ENCODE data around the gene SPTLC3.
A peak's percentile ranks its signal among the peaks of the same experiment; 100 is the strongest.

The SPTLC3 gene

GRCh38 chr20:13105864-13106457 is 97.2 kb downstream of the SPTLC3 start:
- no peaks in the 10 kb centered on the region for H3K27me3 ChIP-seq (ENCODE audit: insufficient read depth, poor library complexity, severe bottlenecking)
- no peak for TF ChIP-seq REST (IDR thresholded peaks at IDR 0.05; ENCODE audit: insufficient replicate concordance, low read depth)
- TF ChIP-seq, protein P1, sequence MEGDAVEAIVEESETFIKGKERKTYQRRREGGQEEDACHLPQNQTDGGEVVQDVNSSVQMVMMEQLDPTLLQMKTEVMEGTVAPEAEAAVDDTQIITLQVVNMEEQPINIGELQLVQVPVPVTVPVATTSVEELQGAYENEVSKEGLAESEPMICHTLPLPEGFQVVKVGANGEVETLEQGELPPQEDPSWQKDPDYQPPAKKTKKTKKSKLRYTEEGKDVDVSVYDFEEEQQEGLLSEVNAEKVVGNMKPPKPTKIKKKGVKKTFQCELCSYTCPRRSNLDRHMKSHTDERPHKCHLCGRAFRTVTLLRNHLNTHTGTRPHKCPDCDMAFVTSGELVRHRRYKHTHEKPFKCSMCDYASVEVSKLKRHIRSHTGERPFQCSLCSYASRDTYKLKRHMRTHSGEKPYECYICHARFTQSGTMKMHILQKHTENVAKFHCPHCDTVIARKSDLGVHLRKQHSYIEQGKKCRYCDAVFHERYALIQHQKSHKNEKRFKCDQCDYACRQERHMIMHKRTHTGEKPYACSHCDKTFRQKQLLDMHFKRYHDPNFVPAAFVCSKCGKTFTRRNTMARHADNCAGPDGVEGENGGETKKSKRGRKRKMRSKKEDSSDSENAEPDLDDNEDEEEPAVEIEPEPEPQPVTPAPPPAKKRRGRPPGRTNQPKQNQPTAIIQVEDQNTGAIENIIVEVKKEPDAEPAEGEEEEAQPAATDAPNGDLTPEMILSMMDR (IDR thresholded peaks at IDR 0.05; ENCODE audit: insufficient read depth, low read length), result peak; percentile 54
- DNase-seq (ENCODE audit: low read depth in 1 of 2, low spot score in 1 of 2), result no peak
- H3K4me3 ChIP-seq (replicated peaks; ENCODE audit: insufficient read depth, low read length), result no peak overlapping the region
- no peak overlapping the region for H3K27ac ChIP-seq (replicated peaks)

GRCh38 chr20:13109658-13110057 is 100.9 kb downstream of the SPTLC3 start:
- no peak for TF ChIP-seq REST (IDR thresholded peaks at IDR 0.05; ENCODE audit: insufficient replicate concordance, low read depth)
- TF ChIP-seq POLR2AphosphoS5 (IDR thresholded peaks at IDR 0.05; ENCODE audit: low read depth), result no peak
- no peak for TF ChIP-seq GABPA (IDR thresholded peaks at IDR 0.05; ENCODE audit: low read depth)
- TF ChIP-seq, protein P1 (IDR thresholded peaks at IDR 0.05; ENCODE audit: insufficient read depth, low read length), result no peak
- H3K27ac ChIP-seq (replicated peaks), result no peak overlapping the region
- no peak overlapping the region for H3K4me3 ChIP-seq (replicated peaks; ENCODE audit: insufficient read depth, low read length)
- no peak for DNase-seq (ENCODE audit: low read depth in 1 of 2, low spot score in 1 of 2)
- no peaks in the 10 kb centered on the region for H3K27me3 ChIP-seq (ENCODE audit: insufficient read depth, poor library complexity, severe bottlenecking)

DNA sequence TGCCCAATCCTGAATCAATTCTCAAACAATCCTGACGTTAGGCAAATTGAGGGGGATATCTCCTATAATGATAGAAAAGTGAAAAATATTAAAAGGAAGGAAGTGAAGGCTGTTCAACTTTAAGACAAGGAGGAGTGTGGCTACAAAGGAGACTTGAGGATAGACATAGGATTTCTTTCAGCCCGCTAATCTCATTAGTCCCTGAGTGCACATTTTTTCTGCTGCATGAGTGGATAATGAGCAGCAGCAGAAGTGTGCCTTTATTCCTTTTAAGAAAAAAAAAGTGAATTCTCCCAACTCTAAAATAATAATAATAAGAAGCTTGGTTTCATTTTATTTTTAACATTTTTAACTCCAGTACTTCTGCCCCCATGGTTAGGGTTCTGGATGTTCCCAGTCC is 102.0 kb downstream of the SPTLC3 start:
- TF ChIP-seq, protein P1 (IDR thresholded peaks at IDR 0.05; ENCODE audit: insufficient read depth, low read length), result no peak
- TF ChIP-seq GABPA (IDR thresholded peaks at IDR 0.05; ENCODE audit: low read depth) (no peak), REST (IDR thresholded peaks at IDR 0.05; ENCODE audit: insufficient replicate concordance, low read depth) (no peak), SPI1 (IDR thresholded peaks at IDR 0.05; ENCODE audit: borderline replicate concordance, low read depth) (no peak), POLR2AphosphoS5 (IDR thresholded peaks at IDR 0.05; ENCODE audit: low read depth) (no peak)
- DNase-seq (ENCODE audit: low read depth in 1 of 2, low spot score in 1 of 2), result no peak
- Histone ChIP-seq H3K27me3 (ENCODE audit: insufficient read depth, poor library complexity, severe bottlenecking) (no peaks in the 10 kb centered on the region), H3K27ac (replicated peaks) (no peak overlapping the region), H3K4me3 (replicated peaks; ENCODE audit: insufficient read depth, low read length) (no peak overlapping the region)

All from HL-60 (cell line).